HG02759 (cell line): ENCODE results near the gene CHRND.
"Not testable (repeated sequence)": the region's sequence is repeated elsewhere in the genome, so short reads cannot be mapped to it uniquely, and the experiment has no call there.

Source experiments
- ATAC-seq: cut with Tn5 transposase; IDR thresholded peaks from one replicate; pipeline ENCODE4 v1.9.1; 2021; ENCODE audit warnings: mild to moderate bottlenecking, moderate library complexity; ENCODE audit not compliant: unreplicated experiment

Gene CHRND

GRCh38 chr2:232524771-232525170, 1.2 kb upstream of the CHRND start:
- no peak for ATAC-seq

- no peak for ATAC-seq
Measured at GRCh38 chr2:232525199-232525598, 761 bp upstream of the CHRND start.

- no peak for ATAC-seq
Measured at GRCh38 chr2:232526372-232526941, 497 bp downstream of the CHRND start.

GRCh38 chr2:232527905-232528470, 2.0 kb downstream of the CHRND start:
- no peak for ATAC-seq

- no peak for ATAC-seq
Measured at GRCh38 chr2:232528746-232529460, 2.9 kb downstream of the CHRND start.

- no peak for ATAC-seq
Measured at GRCh38 chr2:232529806-232530547, 4.0 kb downstream of the CHRND start.

GRCh38 chr2:232530626-232531260, 4.8 kb downstream of the CHRND start:
- no peak for ATAC-seq

- no peak for ATAC-seq
Measured at GRCh38 chr2:232532419-232532818, 6.5 kb downstream of the CHRND start.

- not testable (repeated sequence) for ATAC-seq
Measured at GRCh38 chr2:232532821-232533220, 6.9 kb downstream of the CHRND start.

GRCh38 chr2:232533944-232534710, 8.2 kb downstream of the CHRND start:
- ATAC-seq: no peak

GRCh38 chr2:232534940-232535651, 9.1 kb downstream of the CHRND start:
- no peak for ATAC-seq

GRCh38 chr2:232535761-232536530, 10.0 kb downstream of the CHRND start:
- no peak for ATAC-seq

- no peak for ATAC-seq
Measured at GRCh38 chr2:232537079-232537478, 11.1 kb downstream of the CHRND start.

- ATAC-seq: no peak
Measured at GRCh38 chr2:232537499-232537898, 11.5 kb downstream of the CHRND start.

- ATAC-seq: no peak
Measured at GRCh38 chr2:232538671-232539070, 12.7 kb downstream of the CHRND start.

- no peak for ATAC-seq
Measured at GRCh38 chr2:232539298-232540231, 13.6 kb downstream of the CHRND start, which contains the start of gene CHRNG. Gene CHRNG, plus strand, starts transcription at chr2:232539692. Its CDS starts 56 bp downstream, at chr2:232539748.

GRCh38 chr2:232540441-232541041, 14.6 kb downstream of the CHRND start:
- ATAC-seq: no peak
